ENCODE data around the gene EMILIN1. TPM values are rescaled to one million over a fixed set of nuclear protein-coding genes. Genes with fewer than 3 reads are reported as not detected.
"Not testable (repeated sequence)": the region's sequence is repeated elsewhere in the genome, so short reads cannot be mapped to it uniquely, and the experiment has no call there.

Gene EMILIN1
- total RNA-seq, 2 experiments from 2014 or later: 0.75 to 0.79 TPM

GRCh38 chr2:27075566-27075871 lies 2.9 kb upstream of the EMILIN1 start:
- H3K36me3 Mint-ChIP-seq; ATAC-seq; H3K9me3 Mint-ChIP-seq (ENCODE audit: low read depth); DNase-seq; H3K27me3 Mint-ChIP-seq: not testable (repeated sequence)
- Mint-ChIP-seq H3K27ac (peak overlapping the region; percentile 80), H3K4me3 (peak overlapping the region; percentile 3), H3K4me1 (peaks cover 52% of the 10 kb centered on the region)
- CTCF ChIA-PET: interaction anchor here (5.0 to 5.9 kb wide), 2 partner anchors 11 to 25 kb away, joined by 37 to 45 read pairs; partner anchors contain the start of genes AGBL5 and KHK

GRCh38 chr2:27076323-27076722 lies 2.1 kb upstream of the EMILIN1 start:
- no peak overlapping the region for H3K4me3 Mint-ChIP-seq
- H3K9me3 Mint-ChIP-seq (ENCODE audit: low read depth): no peaks in the 10 kb centered on the region
- H3K36me3 Mint-ChIP-seq: no peaks in the 10 kb centered on the region
- H3K27me3 Mint-ChIP-seq: no peaks in the 10 kb centered on the region
- no peak for DNase-seq
- H3K27ac Mint-ChIP-seq: peak overlapping the region; percentile 71
- ATAC-seq: no peak
- CTCF ChIA-PET: interaction anchor here (1.6 to 5.0 kb wide), 2 partner anchors 10 to 26 kb away, joined by 3 to 37 read pairs; partner anchors contain the start of genes AGBL5 and KHK
- peaks cover 52% of the 10 kb centered on the region for H3K4me1 Mint-ChIP-seq

GRCh38 chr2:27077231-27077630 lies 1.2 kb upstream of the EMILIN1 start:
- Mint-ChIP-seq H3K27ac (no peak overlapping the region), H3K36me3 (no peaks in the 10 kb centered on the region), H3K27me3 (no peaks in the 10 kb centered on the region), H3K4me1 (peaks cover 56% of the 10 kb centered on the region), H3K4me3 (no peak overlapping the region), H3K9me3 (ENCODE audit: low read depth) (no peaks in the 10 kb centered on the region)
- no peak for DNase-seq
- no peak for ATAC-seq
- CTCF ChIA-PET: interaction anchor here (0.6 to 5.0 kb wide), 3 partner anchors 9 to 115 kb away, joined by 3 to 37 read pairs (median 3); partner anchors contain the start of genes AGBL5 and KHK

GRCh38 chr2:27079233-27080139 lies 1.1 kb downstream of the EMILIN1 start:
- DNase-seq: no peak
- H3K9me3 Mint-ChIP-seq (ENCODE audit: low read depth): no peaks in the 10 kb centered on the region
- peak overlapping the region; percentile 42 for H3K27ac Mint-ChIP-seq
- peaks cover 41% of the 10 kb centered on the region for H3K4me1 Mint-ChIP-seq
- no peaks in the 10 kb centered on the region for H3K36me3 Mint-ChIP-seq
- H3K4me3 Mint-ChIP-seq: no peak overlapping the region
- H3K27me3 Mint-ChIP-seq: no peaks in the 10 kb centered on the region
- ATAC-seq: no peak
- CTCF ChIA-PET: interaction anchor here (1.7 kb wide), 1 partner anchor 29 kb away, joined by 8 read pairs; no protein-coding TSS in a partner anchor

GRCh38 chr2:27080140-27080469 lies 1.7 kb downstream of the EMILIN1 start:
- Mint-ChIP-seq H3K27me3 (no peaks in the 10 kb centered on the region), H3K4me1 (peaks cover 39% of the 10 kb centered on the region), H3K9me3 (ENCODE audit: low read depth) (no peaks in the 10 kb centered on the region), H3K4me3 (no peak overlapping the region), H3K36me3 (no peaks in the 10 kb centered on the region), H3K27ac (peak overlapping the region; percentile 42)
- DNase-seq: no peak
- no peak for ATAC-seq
- CTCF ChIA-PET: interaction anchor here (1.3 to 2.3 kb wide), 3 partner anchors 9 to 30 kb away, joined by 4 to 12 read pairs (median 8); partner anchors contain the start of gene OST4

- no peaks in the 10 kb centered on the region for H3K36me3 Mint-ChIP-seq
- H3K27ac Mint-ChIP-seq: peak overlapping the region; percentile 95
- ATAC-seq (no peak), DNase-seq (no peak)
- no peaks in the 10 kb centered on the region for H3K27me3 Mint-ChIP-seq
- H3K4me1 Mint-ChIP-seq: peaks cover 39% of the 10 kb centered on the region
- CTCF ChIA-PET: interaction anchor here (1.3 to 2.3 kb wide), 4 partner anchors 9 to 119 kb away, joined by 4 to 12 read pairs (median 8); partner anchors contain the start of gene OST4
- no peaks in the 10 kb centered on the region for H3K9me3 Mint-ChIP-seq (ENCODE audit: low read depth)
- no peak overlapping the region for H3K4me3 Mint-ChIP-seq
Observed at GRCh38 chr2:27080603-27080936, 2.2 kb downstream of the EMILIN1 start.

GRCh38 chr2:27081984-27082772 lies 3.8 kb downstream of the EMILIN1 start:
- no peak for ATAC-seq
- no peaks in the 10 kb centered on the region for H3K9me3 Mint-ChIP-seq (ENCODE audit: low read depth)
- H3K27ac Mint-ChIP-seq: peak overlapping the region; percentile 95
- peaks cover 34% of the 10 kb centered on the region for H3K4me1 Mint-ChIP-seq
- CTCF ChIA-PET: interaction anchor here (0.8 to 2.3 kb wide), 7 partner anchors 8 to 221 kb away, joined by 3 to 14 read pairs (median 5); partner anchors contain the start of genes AGBL5 and OST4
- peak overlapping the region; percentile 55 for H3K4me3 Mint-ChIP-seq
- no peak for DNase-seq
- no peaks in the 10 kb centered on the region for H3K36me3 Mint-ChIP-seq
- H3K27me3 Mint-ChIP-seq: no peaks in the 10 kb centered on the region

- no peak for ATAC-seq
- CTCF ChIA-PET: interaction anchor here (0.8 to 5.3 kb wide), 7 partner anchors 9 to 197 kb away, joined by 3 to 40 read pairs (median 3); partner anchors contain the start of genes AGBL5 and OST4
- no peak for DNase-seq
- no peaks in the 10 kb centered on the region for H3K36me3 Mint-ChIP-seq
- H3K9me3 Mint-ChIP-seq (ENCODE audit: low read depth): no peaks in the 10 kb centered on the region
- H3K4me3 Mint-ChIP-seq: no peak overlapping the region
- no peaks in the 10 kb centered on the region for H3K27me3 Mint-ChIP-seq
- peak overlapping the region; percentile 5 for H3K27ac Mint-ChIP-seq
- H3K4me1 Mint-ChIP-seq: peaks cover 38% of the 10 kb centered on the region
Observed at GRCh38 chr2:27082773-27083409, 4.5 kb downstream of the EMILIN1 start.

GRCh38 chr2:27083410-27084296 lies 5.2 kb downstream of the EMILIN1 start:
- no peaks in the 10 kb centered on the region for H3K36me3 Mint-ChIP-seq
- H3K4me1 Mint-ChIP-seq: peaks cover 38% of the 10 kb centered on the region
- CTCF ChIA-PET: interaction anchor here (1.2 to 5.6 kb wide), 6 partner anchors 9 to 196 kb away, joined by 3 to 40 read pairs (median 8); partner anchors contain the start of genes AGBL5 and OST4
- ATAC-seq (no peak), DNase-seq (no peak)
- no peak overlapping the region for H3K4me3 Mint-ChIP-seq
- H3K27ac Mint-ChIP-seq: no peak overlapping the region
- no peaks in the 10 kb centered on the region for H3K27me3 Mint-ChIP-seq
- H3K9me3 Mint-ChIP-seq (ENCODE audit: low read depth): no peaks in the 10 kb centered on the region

- ATAC-seq (no peak), DNase-seq (no peak)
- Mint-ChIP-seq H3K27ac (no peak overlapping the region), H3K27me3 (no peaks in the 10 kb centered on the region), H3K4me3 (no peak overlapping the region), H3K4me1 (peaks cover 38% of the 10 kb centered on the region), H3K9me3 (ENCODE audit: low read depth) (no peaks in the 10 kb centered on the region), H3K36me3 (no peaks in the 10 kb centered on the region)
- CTCF ChIA-PET: interaction anchor here (1.4 to 5.6 kb wide), 7 partner anchors 10 to 195 kb away, joined by 3 to 40 read pairs (median 9); partner anchors contain the start of genes AGBL5 and OST4
Observed at GRCh38 chr2:27084297-27085061, 6.1 kb downstream of the EMILIN1 start.

- CTCF ChIA-PET: interaction anchor here (0.9 to 5.6 kb wide), 9 partner anchors 10 to 194 kb away, joined by 3 to 40 read pairs (median 7); partner anchors contain the start of genes AGBL5, OST4 and TMEM214
- Mint-ChIP-seq H3K36me3 (no peaks in the 10 kb centered on the region), H3K27me3 (no peaks in the 10 kb centered on the region), H3K9me3 (ENCODE audit: low read depth) (no peaks in the 10 kb centered on the region), H3K4me1 (peaks cover 39% of the 10 kb centered on the region), H3K4me3 (peak overlapping the region; percentile 78), H3K27ac (peak overlapping the region; percentile 75)
- DNase-seq (no peak), ATAC-seq (no peak)
Observed at GRCh38 chr2:27085062-27085672, 6.8 kb downstream of the EMILIN1 start.

Data from activated CD8-positive, alpha-beta memory T cell treated with anti-CD3 and anti-CD28 coated beads, Interleukin-2, amount 10 ng/mL, durations not matched to agents 7 days and 5 days (primary cell).